ENCODE measurements around the gene PCGF6.

The PCGF6 gene

DNA sequence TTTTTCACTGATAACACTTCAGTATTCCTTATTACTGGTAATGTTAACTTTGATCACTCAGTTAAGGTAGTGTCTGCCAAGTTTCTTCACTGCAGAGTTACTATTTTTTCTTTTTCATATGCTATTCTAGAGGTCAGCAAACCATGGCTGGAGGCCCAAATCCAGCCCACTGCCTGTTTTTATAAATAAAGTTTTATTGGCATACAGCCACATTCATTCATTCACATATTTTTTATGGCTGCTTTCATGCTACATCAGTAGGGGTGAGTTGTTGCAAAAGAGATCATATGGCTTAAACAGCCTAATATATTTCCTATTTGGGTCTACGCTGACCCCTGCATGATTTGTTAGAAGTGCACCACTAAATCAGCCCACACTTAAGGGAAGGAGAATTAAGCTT lies 94.3 kb downstream of the PCGF6 start:
- DNase-seq (ENCODE audit: low read depth), result no peak

DNA sequence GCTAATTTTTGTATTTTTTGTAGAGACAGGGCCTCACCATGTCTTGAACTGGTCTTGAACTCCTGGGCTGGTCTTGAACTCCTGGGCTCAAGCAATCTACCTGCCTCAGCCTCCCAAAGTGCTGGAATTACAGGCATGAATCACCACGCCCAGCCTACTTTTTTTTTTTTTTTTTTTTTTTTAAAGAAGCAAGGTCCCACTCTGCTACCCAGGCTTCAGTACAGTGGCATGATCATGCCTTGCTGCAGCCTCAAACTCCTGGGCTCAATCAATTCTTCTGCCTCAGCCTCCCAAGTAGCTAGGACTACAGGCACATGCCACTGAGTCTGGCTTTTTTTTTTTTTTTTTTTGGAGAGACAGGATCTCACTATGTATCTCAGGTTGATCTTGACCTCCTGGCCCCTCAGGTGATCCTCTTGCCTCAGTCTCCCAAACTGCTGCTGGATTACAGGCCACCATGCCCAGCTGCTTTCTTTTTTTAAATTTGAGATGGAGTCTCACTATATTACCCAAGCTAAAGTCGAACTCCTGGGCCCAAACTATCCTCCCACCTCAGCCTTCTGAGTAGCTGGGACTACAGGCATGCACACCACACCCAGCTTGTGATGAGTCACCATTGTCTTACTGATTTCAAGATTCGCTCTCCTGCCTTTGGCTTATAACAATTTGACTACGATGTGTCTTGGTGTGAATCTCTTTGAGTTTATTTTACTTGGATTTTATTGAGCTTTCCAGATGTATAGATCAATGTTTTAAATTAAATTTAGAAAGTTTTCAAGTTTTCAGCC lies 96.2 kb downstream of the PCGF6 start:
- no peak for DNase-seq (ENCODE audit: low read depth)

DNA sequence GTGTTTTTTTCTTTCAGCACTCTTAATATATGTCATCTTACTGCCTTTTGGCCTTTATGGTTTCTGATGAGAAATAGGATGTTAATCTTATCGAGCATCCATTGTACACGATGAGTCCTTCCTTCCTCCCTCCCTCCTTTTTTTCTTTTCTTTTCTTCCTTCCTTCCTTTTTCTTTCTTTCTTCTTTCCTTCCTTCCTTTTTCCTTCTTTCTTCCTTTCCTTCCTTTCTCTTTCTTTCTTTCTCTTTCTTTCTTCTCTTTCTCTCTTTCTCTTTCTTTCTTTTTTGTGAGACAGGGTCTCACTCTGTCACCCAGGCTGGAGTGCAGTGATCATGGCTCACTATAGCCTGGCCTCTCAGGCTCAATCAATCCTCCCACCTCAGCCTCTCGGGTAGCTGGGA lies 96.8 kb downstream of the PCGF6 start:
- no peak for DNase-seq (ENCODE audit: low read depth)

All from stimulated activated CD8-positive, alpha-beta memory T cell treated with anti-CD3 and anti-CD28 coated beads, Interleukin-15, amount 100 ng/mL, for 1 hour (primary cell).